IMR-90 (cell line): Measurements from ENCODE around the gene ARHGAP8. TPM values are rescaled to one million over a fixed set of nuclear protein-coding genes. Genes with fewer than 3 reads are reported as not detected.

Experiments
- ATAC-seq: fragments of 200-7000 bp; cut with Tn5 transposase; 2 replicates; pipeline ENCODE4 v1.9.1; 2020; ENCODE audit warnings: low read depth, mild to moderate bottlenecking, moderate library complexity
- BruUV-seq: library from RNA; stranded (reverse); fragments of 400-500 nt; replicated peaks from 2 replicates; lab custom pipeline; 2021; lab: Mats Ljungman, UMichigan
- CTCF ChIA-PET: fragments of 300-600 bp; formaldehyde crosslinking; extraction: SDS; loops from one replicate; lab custom pipeline; 2021; ENCODE audit warnings: antibody characterized with exemption; lab: Yijun Ruan, JAX
- POLR2A ChIA-PET: fragments of 300-600 bp; sonication (Branson Sonifier 250); formaldehyde crosslinking; loops from one replicate; lab custom pipeline; 2022; ENCODE audit warnings: antibody characterized with exemption; ENCODE audit not compliant: unreplicated experiment; lab: Charles Lee
- DNase-seq: peaks from one replicate; pipeline ENCODE4 v3.0.0; 2013
- H2AFZ ChIP-seq: replicated peaks from 2 replicates; pipeline ENCODE3; 2013; ENCODE audit warnings: low read length, mild to moderate bottlenecking; ENCODE audit not compliant: poor library complexity
- H2AK5ac ChIP-seq: 2 replicates; pipeline ENCODE4 v1.6.1; 2013; ENCODE audit warnings: low read depth, low read length, inconsistent platforms
- H2AK9ac ChIP-seq: replicated peaks from 2 replicates; pipeline ENCODE3; 2013; ENCODE audit warnings: mild to moderate bottlenecking, low read depth, low read length, moderate library complexity; ENCODE audit not compliant: poor library complexity
- H2BK120ac ChIP-seq: 2 replicates; pipeline ENCODE4 v1.6.1; 2013; ENCODE audit warnings: low read depth, low read length, inconsistent platforms
- H2BK15ac ChIP-seq: 3 replicates; pipeline ENCODE4 v1.6.1; 2013; ENCODE audit warnings: low read depth, low read length, inconsistent platforms
- H2BK20ac ChIP-seq: 2 replicates; pipeline ENCODE4 v1.6.1; 2013; ENCODE audit warnings: low read depth, mild to moderate bottlenecking, inconsistent platforms, low read length, moderate library complexity
- H2BK5ac ChIP-seq: 2 replicates; pipeline ENCODE4 v1.6.1; 2013; ENCODE audit warnings: mild to moderate bottlenecking, low read depth, low read length, inconsistent platforms; ENCODE audit not compliant: poor library complexity, severe bottlenecking
- H3K14ac ChIP-seq: replicated peaks from 2 replicates; pipeline ENCODE4 v1.6.1; 2013; ENCODE audit warnings: low read depth, low read length, inconsistent platforms
- H3K18ac ChIP-seq: 2 replicates; pipeline ENCODE4 v1.6.1; 2013; ENCODE audit warnings: low read depth, low read length, control low read depth
- H3K23ac ChIP-seq: 2 replicates; pipeline ENCODE4 v1.6.1; 2013; ENCODE audit warnings: low read depth, low read length, inconsistent platforms
- H3K27ac ChIP-seq: 2 replicates; pipeline ENCODE4 v1.5.1; 2013; ENCODE audit warnings: mild to moderate bottlenecking, control low read depth, low read length; ENCODE audit not compliant: insufficient read depth
- H3K27me3 ChIP-seq: 2 replicates; pipeline ENCODE4 v1.6.1; 2013; ENCODE audit warnings: low read length; ENCODE audit not compliant: control insufficient read depth, insufficient read depth
- H3K36me3 ChIP-seq: 2 replicates; pipeline ENCODE4 v1.6.1; 2013; ENCODE audit warnings: low read length, mixed read lengths; ENCODE audit not compliant: control insufficient read depth, insufficient read depth
- H3K4ac ChIP-seq: 2 replicates; pipeline ENCODE4 v1.6.1; 2013; ENCODE audit warnings: low read depth, low read length, inconsistent platforms
- H3K4me1 ChIP-seq: 2 replicates; pipeline ENCODE4 v1.6.1; 2013; ENCODE audit warnings: low read length, mixed read lengths; ENCODE audit not compliant: control insufficient read depth, insufficient read depth
- H3K4me2 ChIP-seq: 2 replicates; pipeline ENCODE4 v1.6.1; 2013; ENCODE audit warnings: low read depth, mild to moderate bottlenecking, control low read depth, low read length, moderate library complexity
- H3K4me3 ChIP-seq: 2 replicates; pipeline ENCODE4 v1.5.1; 2013; ENCODE audit warnings: low read depth, mild to moderate bottlenecking, control low read depth, low read length, moderate library complexity; ENCODE audit not compliant: insufficient read depth
- H3K56ac ChIP-seq: 2 replicates; pipeline ENCODE4 v1.6.1; 2013; ENCODE audit warnings: low read length, inconsistent platforms; ENCODE audit not compliant: insufficient read depth; ENCODE audit errors: extremely low read depth
- H3K79me1 ChIP-seq, 2 experiments: 2 replicates each; pipeline ENCODE4 v1.6.1; 2013; ENCODE audit warnings: low read length in 2 of 2, inconsistent platforms in 1 of 2, low read depth in 1 of 2
- H3K9ac ChIP-seq: 2 replicates; pipeline ENCODE4 v1.6.1; 2013; ENCODE audit warnings: low read depth, low read length, control low read depth
- H3K9me1 ChIP-seq: 2 replicates; pipeline ENCODE4 v1.6.1; 2013; ENCODE audit warnings: low read length, inconsistent platforms; ENCODE audit not compliant: insufficient read depth
- H3K9me3 ChIP-seq: 2 replicates; pipeline ENCODE4 v1.6.1; 2013; ENCODE audit warnings: low read length; ENCODE audit not compliant: control insufficient read depth, insufficient read depth
- H4K20me1 ChIP-seq: 2 replicates; pipeline ENCODE4 v1.6.1; 2013; ENCODE audit warnings: low read length, inconsistent platforms; ENCODE audit not compliant: insufficient read depth
- H4K5ac ChIP-seq: 2 replicates; pipeline ENCODE4 v1.6.1; 2013; ENCODE audit warnings: mild to moderate bottlenecking, low read depth, low read length, control low read depth
- H4K8ac ChIP-seq, 2 experiments: 2 replicates each; pipeline ENCODE4 v1.6.1; 2013; ENCODE audit warnings: low read depth in 2 of 2, low read length in 2 of 2, control low read depth in 1 of 2, inconsistent platforms in 1 of 2
- H4K91ac ChIP-seq: 2 replicates; pipeline ENCODE4 v1.6.1; 2013; ENCODE audit warnings: low read depth, low read length, inconsistent platforms; ENCODE audit not compliant: insufficient read depth
- CEBPB ChIP-seq: IDR thresholded peaks from 2 replicates; pipeline ENCODE4 v1.6.1; 2012; ENCODE audit warnings: low read depth, low read length, improper control_type of control experiment
- FOS ChIP-seq: fragments of 150-350 bp; IDR thresholded peaks from 2 replicates; pipeline ENCODE4 v1.6.1; 2016; ENCODE audit warnings: low read depth, low read length
- MAZ ChIP-seq: IDR thresholded peaks from 2 replicates; pipeline ENCODE4 v1.6.1; 2012; ENCODE audit warnings: low read depth, mild to moderate bottlenecking, low read length, improper control_type of control experiment, moderate library complexity, borderline replicate concordance
- RFX5 ChIP-seq: IDR thresholded peaks from 2 replicates; pipeline ENCODE4 v1.8.0; 2012; ENCODE audit warnings: low read depth, mild to moderate bottlenecking, low read length, moderate library complexity
- SMC3 ChIP-seq: fragments of 150-350 bp; IDR thresholded peaks from 2 replicates; pipeline ENCODE4 v1.6.1; 2016; ENCODE audit warnings: low read depth, mild to moderate bottlenecking, antibody characterized with exemption, low read length, moderate library complexity
- WGBS, 2 experiments: methylation state at CpG; one replicate each; pipeline versions ENCODE4 v1.1.5 to v1.1.7; 2013; ENCODE audit warnings: missing lambda C conversion rate in 2 of 2; ENCODE audit not compliant: insufficient read length in 1 of 2; ENCODE audit errors: extremely low coverage in 2 of 2; 5-methylcytosine and 5-hydroxymethylcytosine counted together
- dilution Hi-C: fragments of 300-500 bp; cut with HindIII; formaldehyde crosslinking; loops from one replicate; pipeline ENCODE4 v1.14.3; 2018; ENCODE audit warnings: low sequenced_read_pairs; ENCODE audit not compliant: unreplicated experiment
- in situ Hi-C: fragments of 300-500 bp; cut with MboI; formaldehyde crosslinking; loops from 3 replicates; pipeline ENCODE4 v1.14.3; 2019; ENCODE audit warnings: low sequenced_read_pairs, inconsistent platforms, mixed read lengths
- intact Hi-C: fragments of 100-400 bp; cut with micrococcal nuclease; formaldehyde crosslinking; loops from 2 replicates; pipeline ENCODE4 v1.10.0; 2022
- polyA plus RNA-seq, 3 experiments: library from polyadenylated mRNA; depleted of rRNA; stranded (reverse); fragments of >200 nt; gene quantifications; 2 replicates each; pipeline ENCODE4 v1.2.3, GENCODE V29; 2012; ENCODE audit warnings: low replicate concordance in 1 of 3
- total RNA-seq: library from RNA; depleted of rRNA; stranded (reverse); fragments of >200 nt; gene quantifications from 2 replicates; pipeline ENCODE4 v1.2.3, GENCODE V29; 2012

Gene ARHGAP8
- total and polyA plus RNA-seq, 2 of the 4 experiments (the other 2 are of a cell fraction): 0.18 to 0.21 TPM

- TF ChIP-seq RFX5: no peak
- TF ChIP-seq CEBPB: no peak
- TF ChIP-seq SMC3: no peak
- TF ChIP-seq FOS: no peak
These were observed at the start of gene ARHGAP8 (continued) for GRCh38 chr22:44752285-44753188.

GRCh38 chr22:44703255-44703870, 49.0 kb upstream of the ARHGAP8 start:
- H4K8ac ChIP-seq: peak overlapping the region in 1 of 2 experiments; percentile 12; a peak in 1 of 4 replicates
- H4K20me1 ChIP-seq: peaks cover 24% of the 10 kb centered on the region
- dilution Hi-C loops (no loop called here), intact Hi-C loops (no loop called here), in situ Hi-C loops (no loop called here)
- peaks cover 20 to 32% of the 10 kb centered on the region in 2 experiments for H3K79me1 ChIP-seq
- POLR2A ChIA-PET: no interaction called here
- no peak overlapping the region for H2BK120ac ChIP-seq
- 0 out of 2 replicates have a peak overlapping the region, but pooled peaks have one; percentile 60 for H3K23ac ChIP-seq
- CTCF ChIA-PET: no interaction called here
- H2BK5ac ChIP-seq: no peak overlapping the region
- ATAC-seq: no peak
- H3K9ac ChIP-seq: peak overlapping the region; percentile 5; the same call in 1 of the 2 replicates
- no peak overlapping the region for H4K5ac ChIP-seq
- H3K14ac ChIP-seq: no peak overlapping the region
- H2BK20ac ChIP-seq: no peak overlapping the region
- peak overlapping the region; percentile 4; the same call in 1 of the 2 replicates for H3K18ac ChIP-seq
- H3K9me3 ChIP-seq: no peaks in the 10 kb centered on the region
- no peak overlapping the region; the same call in 1 of the 2 replicates for H2AK5ac ChIP-seq
- BruUV-seq: no TSS peak
- no peak overlapping the region for H3K56ac ChIP-seq
- H2AFZ ChIP-seq: peak overlapping the region; percentile 84
- DNase-seq: no peak
- no peak overlapping the region for H2BK15ac ChIP-seq
- H4K91ac ChIP-seq: no peak overlapping the region
- peak overlapping the region; percentile 4 for H3K4ac ChIP-seq
- TF ChIP-seq CEBPB (0 out of 2 replicates have a peak, but pooled peaks have one; percentile 9), MAZ (no peak)
- WGBS, 2 experiments: 27% methylated on average over 13 of the region's 23 CpGs; no CpG with 5 or more reads in 1 of the 2 experiments
- peak overlapping the region; percentile 62 for H3K4me3 ChIP-seq
- peaks cover 35% of the 10 kb centered on the region for H3K4me1 ChIP-seq
- H2AK9ac ChIP-seq: peak overlapping the region; percentile 12
- H3K9me1 ChIP-seq: peaks cover 13% of the 10 kb centered on the region
- H3K36me3 ChIP-seq: peaks cover 1% of the 10 kb centered on the region; the same call in 1 of the 2 replicates
- peak overlapping the region; percentile 50 for H3K4me2 ChIP-seq
- H3K27me3 ChIP-seq: no peaks in the 10 kb centered on the region
- H3K27ac ChIP-seq: no peak overlapping the region
